MM.1S (cell line): ENCODE results near the gene ALG6.

Source experiments
- CTCF ChIP-seq: fragments of 300-600 bp; sonication (generic); IDR thresholded peaks from 2 replicates; pipeline ENCODE4 v1.5.1; 2016; ENCODE audit warnings: antibody characterized with exemption, low read length, mixed read lengths
- EZH2 ChIP-seq: fragments of 300-600 bp; sonication (generic); optimal IDR thresholded peaks from 2 replicates; pipeline ENCODE3; 2017; ENCODE audit warnings: low read depth, mild to moderate bottlenecking, antibody characterized with exemption, low read length, mixed read lengths
- EZH2phosphoT487 ChIP-seq: fragments of 300-600 bp; sonication (generic); IDR thresholded peaks from 2 replicates; pipeline ENCODE4 v1.6.1; 2018; ENCODE audit warnings: antibody characterized with exemption, low read length

- no peak for TF ChIP-seq CTCF
- TF ChIP-seq EZH2: no peak
- TF ChIP-seq EZH2phosphoT487: no peak
These were observed at the start of gene ALG6 for GRCh38 chr1:63367215-63368103.
